Activated CD8-positive, alpha-beta T cell treated with anti-CD3 and anti-CD28 coated beads for 36 hours (primary cell): ENCODE measurements around the gene TIMD4. TPM values are rescaled to one million over a fixed set of nuclear protein-coding genes. Genes with fewer than 3 reads are reported as not detected.
A peak's percentile ranks its signal among the peaks of the same experiment; 100 is the strongest.

Source experiments
- ATAC-seq: fragments of 200-7000 bp; cut with Tn5 transposase; one replicate; pipeline ENCODE4 v1.10.0; 2021; ENCODE audit warnings: mild to moderate bottlenecking, moderate library complexity
- CTCF ChIA-PET: fragments of 350-600 bp; sonication (Branson Sonifier 250); formaldehyde crosslinking; loops from one replicate; lab custom pipeline; 2021; ENCODE audit warnings: antibody characterized with exemption; lab: Charles Lee
- POLR2A ChIA-PET: fragments of 350-600 bp; sonication (Branson Sonifier 250); formaldehyde crosslinking; loops from one replicate; lab custom pipeline; 2021; ENCODE audit warnings: antibody characterized with exemption; lab: Charles Lee
- DNase-seq: peaks from one replicate; pipeline ENCODE4 v3.0.0-alpha.2; 2020
- H3K27ac Mint-ChIP-seq: one replicate; pipeline ENCODE4 v1.8.0; 2021; ENCODE audit warnings: mild to moderate bottlenecking, mixed read lengths
- H3K27me3 Mint-ChIP-seq: one replicate; pipeline ENCODE4 v1.8.0; 2021; ENCODE audit warnings: mixed read lengths
- H3K36me3 Mint-ChIP-seq: one replicate; pipeline ENCODE4 v1.8.0; 2021; ENCODE audit warnings: low read depth, mixed read lengths
- H3K4me1 Mint-ChIP-seq: one replicate; pipeline ENCODE4 v1.8.0; 2021; ENCODE audit warnings: low read depth, mixed read lengths
- H3K4me3 Mint-ChIP-seq: one replicate; pipeline ENCODE4 v1.8.0; 2021; ENCODE audit warnings: mild to moderate bottlenecking, moderate library complexity, mixed read lengths
- H3K9me3 Mint-ChIP-seq: one replicate; pipeline ENCODE4 v1.8.0; 2021; ENCODE audit warnings: mixed read lengths
- intact Hi-C: fragments of 100-400 bp; cut with micrococcal nuclease; formaldehyde crosslinking; loops from one replicate; pipeline ENCODE4 v1.10.0; 2022
- total RNA-seq, 2 experiments: library from RNA; stranded (reverse); gene quantifications; one replicate each; pipeline ENCODE4 v1.2.3, GENCODE V29; 2021
- TF ChIP-seq, protein P1 (sequence below): fragments of 200-600 bp; IDR thresholded peaks from one replicate; pipeline ENCODE4 v1.8.0; 2022; ENCODE audit warnings: antibody characterized with exemption, mild to moderate bottlenecking

Gene TIMD4
- total RNA-seq, 2 experiments from 2014 or later = 0.83 to 1.2 TPM

- Mint-ChIP-seq H3K9me3 (no peaks in the 10 kb centered on the region), H3K36me3 (no peaks in the 10 kb centered on the region), H3K4me1 (peaks cover 3% of the 10 kb centered on the region), H3K27me3 (no peaks in the 10 kb centered on the region), H3K27ac (no peak overlapping the region), H3K4me3 (no peak overlapping the region)
- ChIA-PET POLR2A (no interaction called here), CTCF (interaction anchor here (0.8 kb wide), 1 partner anchor 10 kb away, joined by 3 read pairs; no protein-coding TSS in a partner anchor)
- DNase-seq (no peak), ATAC-seq (no peak)
- TF ChIP-seq, protein P1, sequence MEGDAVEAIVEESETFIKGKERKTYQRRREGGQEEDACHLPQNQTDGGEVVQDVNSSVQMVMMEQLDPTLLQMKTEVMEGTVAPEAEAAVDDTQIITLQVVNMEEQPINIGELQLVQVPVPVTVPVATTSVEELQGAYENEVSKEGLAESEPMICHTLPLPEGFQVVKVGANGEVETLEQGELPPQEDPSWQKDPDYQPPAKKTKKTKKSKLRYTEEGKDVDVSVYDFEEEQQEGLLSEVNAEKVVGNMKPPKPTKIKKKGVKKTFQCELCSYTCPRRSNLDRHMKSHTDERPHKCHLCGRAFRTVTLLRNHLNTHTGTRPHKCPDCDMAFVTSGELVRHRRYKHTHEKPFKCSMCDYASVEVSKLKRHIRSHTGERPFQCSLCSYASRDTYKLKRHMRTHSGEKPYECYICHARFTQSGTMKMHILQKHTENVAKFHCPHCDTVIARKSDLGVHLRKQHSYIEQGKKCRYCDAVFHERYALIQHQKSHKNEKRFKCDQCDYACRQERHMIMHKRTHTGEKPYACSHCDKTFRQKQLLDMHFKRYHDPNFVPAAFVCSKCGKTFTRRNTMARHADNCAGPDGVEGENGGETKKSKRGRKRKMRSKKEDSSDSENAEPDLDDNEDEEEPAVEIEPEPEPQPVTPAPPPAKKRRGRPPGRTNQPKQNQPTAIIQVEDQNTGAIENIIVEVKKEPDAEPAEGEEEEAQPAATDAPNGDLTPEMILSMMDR = no peak
- intact Hi-C loops = no loop called here
These were observed 6.7 kb downstream of the TIMD4 start for GRCh38 chr5:156956321-156956720.

- Mint-ChIP-seq H3K27me3 (no peaks in the 10 kb centered on the region), H3K9me3 (no peaks in the 10 kb centered on the region), H3K4me3 (no peak overlapping the region), H3K4me1 (peaks cover 14% of the 10 kb centered on the region), H3K27ac (no peak overlapping the region), H3K36me3 (peaks cover 2% of the 10 kb centered on the region)
- no peak for ATAC-seq
- TF ChIP-seq, protein P1 = no peak
- intact Hi-C loops = no loop called here
- ChIA-PET CTCF (interaction anchor here (1.1 kb wide), 1 partner anchor 30 kb away, joined by 3 read pairs; no protein-coding TSS in a partner anchor), POLR2A (no interaction called here)
- DNase-seq = no peak
These were observed 11.7 kb downstream of the TIMD4 start for GRCh38 chr5:156951359-156951758.

GRCh38 chr5:156950716-156951115, 12.3 kb downstream of the TIMD4 start:
- H3K9me3 Mint-ChIP-seq = no peaks in the 10 kb centered on the region
- no peak for ATAC-seq
- peaks cover 14% of the 10 kb centered on the region for H3K4me1 Mint-ChIP-seq
- intact Hi-C loops = no loop called here
- no peak for DNase-seq
- H3K27ac Mint-ChIP-seq = no peak overlapping the region
- no peaks in the 10 kb centered on the region for H3K27me3 Mint-ChIP-seq
- no peak overlapping the region for H3K4me3 Mint-ChIP-seq
- CTCF ChIA-PET = no interaction called here
- POLR2A ChIA-PET = no interaction called here
- peaks cover 2% of the 10 kb centered on the region for H3K36me3 Mint-ChIP-seq
- TF ChIP-seq, protein P1 = no peak

- ChIA-PET POLR2A (no interaction called here), CTCF (no interaction called here)
- intact Hi-C loops = no loop called here
- peak; percentile 64 for ATAC-seq
- Mint-ChIP-seq H3K27me3 (no peaks in the 10 kb centered on the region), H3K27ac (peak overlapping the region; percentile 19), H3K9me3 (no peaks in the 10 kb centered on the region), H3K36me3 (peaks cover 3% of the 10 kb centered on the region), H3K4me1 (peaks cover 14% of the 10 kb centered on the region), H3K4me3 (no peak overlapping the region)
- TF ChIP-seq, protein P1 = no peak
- DNase-seq = no peak
These were observed 13.6 kb downstream of the TIMD4 start for GRCh38 chr5:156949424-156949823.

GRCh38 chr5:156947925-156948324, 15.1 kb downstream of the TIMD4 start:
- H3K27ac Mint-ChIP-seq = peak overlapping the region; percentile 12
- peaks cover 18% of the 10 kb centered on the region for H3K4me1 Mint-ChIP-seq
- H3K27me3 Mint-ChIP-seq = no peaks in the 10 kb centered on the region
- ChIA-PET POLR2A (no interaction called here), CTCF (interaction anchor here (1.1 kb wide), 1 partner anchor 10 kb away, joined by 4 read pairs; no protein-coding TSS in a partner anchor)
- H3K4me3 Mint-ChIP-seq = no peak overlapping the region
- DNase-seq (peak; percentile 70), ATAC-seq (peak; percentile 55)
- no peaks in the 10 kb centered on the region for H3K9me3 Mint-ChIP-seq
- intact Hi-C loops = no loop called here
- TF ChIP-seq, protein P1 = no peak
- peaks cover 3% of the 10 kb centered on the region for H3K36me3 Mint-ChIP-seq
